SK-N-SH treated with all-trans-retinoic acid at 6 μM for 48 hours (cell line): ENCODE data around the gene PXT1.

Experiments
- ATAC-seq: fragments of 200-7000 bp; cut with Tn5 transposase; 3 replicates; pipeline ENCODE4 v1.9.1; 2020; ENCODE audit warnings: mild to moderate bottlenecking, moderate library complexity
- ARNTL ChIP-seq: fragments of 450-650 bp; formaldehyde crosslinking; IDR thresholded peaks from 2 replicates; pipeline ENCODE4 v1.5.0; 2020; ENCODE audit warnings: low read depth, mild to moderate bottlenecking, moderate library complexity, borderline replicate concordance
- BACH2 ChIP-seq: fragments of 250-450 bp; sonication (Bioruptor Pico); IDR thresholded peaks from 2 replicates; pipeline ENCODE4 v1.9.0; 2021; ENCODE audit warnings: mild to moderate bottlenecking, borderline replicate concordance
- CSDC2 ChIP-seq: fragments of 250-450 bp; sonication (Bioruptor Pico); IDR thresholded peaks from 2 replicates; pipeline ENCODE4 v1.5.0; 2020; ENCODE audit warnings: mild to moderate bottlenecking, moderate library complexity
- ESRRG ChIP-seq: fragments of 250-450 bp; sonication (Bioruptor Pico); IDR thresholded peaks from 2 replicates; pipeline ENCODE4 v1.6.1; 2021; ENCODE audit warnings: mild to moderate bottlenecking
- ISL1 ChIP-seq: fragments of 250-450 bp; sonication (Bioruptor Pico); IDR thresholded peaks from 2 replicates; pipeline ENCODE4 v2.1.2; 2022; ENCODE audit warnings: mild to moderate bottlenecking, moderate library complexity
- OSR1 ChIP-seq: fragments of 250-450 bp; sonication (Bioruptor Pico); IDR thresholded peaks from 2 replicates; pipeline ENCODE4 v1.8.0; 2022; ENCODE audit warnings: moderate library complexity, mild to moderate bottlenecking, inconsistent platforms
- PPARA ChIP-seq: fragments of 250-450 bp; sonication (Bioruptor Pico); IDR thresholded peaks from 2 replicates; pipeline ENCODE4 v1.5.0; 2020; ENCODE audit warnings: mild to moderate bottlenecking, borderline replicate concordance
- RARB ChIP-seq: fragments of 250-450 bp; sonication (Bioruptor Pico); IDR thresholded peaks from 2 replicates; pipeline ENCODE4 v1.8.0; 2021; ENCODE audit warnings: mild to moderate bottlenecking, moderate library complexity
- SNAI2 ChIP-seq: fragments of 250-450 bp; sonication (Bioruptor Pico); IDR thresholded peaks from 2 replicates; pipeline ENCODE4 v1.5.0; 2020; ENCODE audit warnings: mild to moderate bottlenecking, moderate library complexity
- TOX ChIP-seq: fragments of 250-450 bp; sonication (Bioruptor Pico); IDR thresholded peaks from 2 replicates; pipeline ENCODE4 v1.8.0; 2021; ENCODE audit warnings: mild to moderate bottlenecking, moderate library complexity, borderline replicate concordance
- ZC3H10 ChIP-seq: fragments of 250-450 bp; sonication (Bioruptor Pico); IDR thresholded peaks from 2 replicates; pipeline ENCODE4 v1.5.1; 2021; ENCODE audit warnings: mild to moderate bottlenecking, moderate library complexity
- ZFP3 ChIP-seq: fragments of 250-450 bp; sonication (Bioruptor Pico); IDR thresholded peaks from 2 replicates; pipeline ENCODE4 v1.5.0; 2020; ENCODE audit warnings: mild to moderate bottlenecking, moderate library complexity
- ZNF565 ChIP-seq: fragments of 450-650 bp; formaldehyde crosslinking; conservative IDR thresholded peaks from 2 replicates; pipeline ENCODE4 v1.5.0; 2020; ENCODE audit warnings: low read depth, mild to moderate bottlenecking, moderate library complexity
- ZNF8 ChIP-seq: fragments of 450-650 bp; formaldehyde crosslinking; IDR thresholded peaks from 2 replicates; pipeline ENCODE4 v1.5.0; 2020; ENCODE audit warnings: mild to moderate bottlenecking, moderate library complexity
- TF ChIP-seq, protein P1 (sequence below): fragments of 250-450 bp; sonication (Bioruptor Pico); IDR thresholded peaks from 2 replicates; pipeline ENCODE4 v1.5.1; 2020; ENCODE audit warnings: low read depth, mild to moderate bottlenecking, moderate library complexity
- TF ChIP-seq, protein P2 (sequence below): fragments of 250-450 bp; sonication (Bioruptor Pico); IDR thresholded peaks from 2 replicates; pipeline ENCODE4 v1.8.0; 2021; ENCODE audit warnings: low read depth, mild to moderate bottlenecking, moderate library complexity, borderline replicate concordance
- TF ChIP-seq, protein P3 (sequence below): fragments of 250-450 bp; sonication (Bioruptor Pico); IDR thresholded peaks from 2 replicates; pipeline ENCODE4 v1.5.0; 2020; ENCODE audit warnings: mild to moderate bottlenecking, moderate library complexity

The PXT1 gene

DNA sequence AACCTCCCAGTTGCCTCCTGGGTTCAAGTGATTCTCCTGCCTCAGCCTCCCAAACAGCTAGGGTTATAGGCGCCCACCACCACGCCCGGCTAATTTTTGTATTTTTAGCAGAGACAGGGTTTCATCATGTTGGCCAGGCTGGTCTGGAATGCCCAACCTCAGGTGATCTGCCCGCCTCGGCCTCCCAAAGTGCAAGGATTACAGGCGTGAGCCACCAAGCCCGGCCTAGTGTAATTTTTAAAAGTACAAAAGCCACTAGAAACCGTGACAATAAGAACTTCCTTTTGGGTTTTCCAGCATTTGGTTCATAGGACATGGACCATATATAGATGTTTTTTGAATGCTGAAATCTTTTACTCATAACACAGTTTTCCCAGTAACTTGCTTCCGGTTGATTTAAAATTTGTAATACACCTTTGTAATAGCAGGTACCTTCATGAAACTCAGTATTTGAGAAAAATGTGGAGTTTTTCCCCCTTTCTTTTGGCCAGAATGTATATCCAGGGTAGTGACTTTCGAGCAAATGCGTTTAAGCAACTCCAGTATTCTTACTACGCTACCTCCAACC, 467 bp downstream of the PXT1 start (continued):
- TF ChIP-seq CSDC2 (CRISPR knock-in tag) (no peak), ZNF8 (no peak), RARB (CRISPR knock-in tag) (no peak), BACH2 (CRISPR knock-in tag) (no peak), OSR1 (no peak), ZFP3 (CRISPR knock-in tag) (no peak), ZNF565 (CRISPR knock-in tag) (no peak), ARNTL (CRISPR knock-in tag) (no peak), ESRRG (CRISPR knock-in tag) (no peak), ISL1 (CRISPR knock-in tag) (no peak), TOX (CRISPR knock-in tag) (no peak)
- TF ChIP-seq, protein P1, sequence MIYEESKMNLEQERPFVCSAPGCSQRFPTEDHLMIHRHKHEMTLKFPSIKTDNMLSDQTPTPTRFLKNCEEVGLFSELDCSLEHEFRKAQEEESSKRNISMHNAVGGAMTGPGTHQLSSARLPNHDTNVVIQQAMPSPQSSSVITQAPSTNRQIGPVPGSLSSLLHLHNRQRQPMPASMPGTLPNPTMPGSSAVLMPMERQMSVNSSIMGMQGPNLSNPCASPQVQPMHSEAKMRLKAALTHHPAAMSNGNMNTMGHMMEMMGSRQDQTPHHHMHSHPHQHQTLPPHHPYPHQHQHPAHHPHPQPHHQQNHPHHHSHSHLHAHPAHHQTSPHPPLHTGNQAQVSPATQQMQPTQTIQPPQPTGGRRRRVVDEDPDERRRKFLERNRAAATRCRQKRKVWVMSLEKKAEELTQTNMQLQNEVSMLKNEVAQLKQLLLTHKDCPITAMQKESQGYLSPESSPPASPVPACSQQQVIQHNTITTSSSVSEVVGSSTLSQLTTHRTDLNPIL (CRISPR knock-in tag) = no peak; the same call in 1 of the 2 replicates
- TF ChIP-seq, protein P2, sequence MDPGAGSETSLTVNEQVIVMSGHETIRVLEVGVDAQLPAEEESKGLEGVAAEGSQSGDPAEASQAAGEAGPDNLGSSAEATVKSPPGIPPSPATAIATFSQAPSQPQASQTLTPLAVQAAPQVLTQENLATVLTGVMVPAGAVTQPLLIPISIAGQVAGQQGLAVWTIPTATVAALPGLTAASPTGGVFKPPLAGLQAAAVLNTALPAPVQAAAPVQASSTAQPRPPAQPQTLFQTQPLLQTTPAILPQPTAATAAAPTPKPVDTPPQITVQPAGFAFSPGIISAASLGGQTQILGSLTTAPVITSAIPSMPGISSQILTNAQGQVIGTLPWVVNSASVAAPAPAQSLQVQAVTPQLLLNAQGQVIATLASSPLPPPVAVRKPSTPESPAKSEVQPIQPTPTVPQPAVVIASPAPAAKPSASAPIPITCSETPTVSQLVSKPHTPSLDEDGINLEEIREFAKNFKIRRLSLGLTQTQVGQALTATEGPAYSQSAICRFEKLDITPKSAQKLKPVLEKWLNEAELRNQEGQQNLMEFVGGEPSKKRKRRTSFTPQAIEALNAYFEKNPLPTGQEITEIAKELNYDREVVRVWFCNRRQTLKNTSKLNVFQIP (CRISPR knock-in tag) = no peak
- TF ChIP-seq, all 23 proteins: peak for 0

DNA sequence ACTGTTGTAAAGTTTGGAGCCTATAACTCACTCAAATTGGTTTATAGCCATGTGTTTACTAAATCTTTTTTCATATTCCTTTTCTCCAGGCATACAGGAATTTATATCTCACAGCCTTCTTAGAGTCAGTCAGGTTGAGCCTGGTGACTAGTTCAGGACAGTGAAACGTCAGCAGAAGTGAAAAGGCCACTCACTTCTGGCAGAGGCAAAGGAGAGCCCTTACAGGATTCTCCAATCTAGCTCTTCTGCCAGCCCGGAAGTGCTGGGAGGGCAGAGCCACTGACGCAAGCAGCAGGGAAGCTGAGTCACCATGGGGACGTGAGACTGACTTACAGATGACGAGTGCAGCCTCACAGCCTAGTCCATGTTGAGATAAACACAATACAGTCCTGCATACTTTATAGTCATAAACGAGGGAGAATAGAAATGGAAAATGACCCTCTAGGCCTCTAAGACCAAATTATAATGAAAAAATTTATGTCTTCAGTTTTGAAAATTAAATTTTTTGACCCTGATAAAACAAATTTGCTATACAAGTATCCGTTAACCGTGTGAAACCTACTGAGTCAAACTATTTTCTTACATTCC, 1.3 kb downstream of the PXT1 start:
- peak; percentile 23; the same call in 1 of the 2 replicates for TF ChIP-seq ZFP3 (CRISPR knock-in tag)
- TF ChIP-seq, protein P3, sequence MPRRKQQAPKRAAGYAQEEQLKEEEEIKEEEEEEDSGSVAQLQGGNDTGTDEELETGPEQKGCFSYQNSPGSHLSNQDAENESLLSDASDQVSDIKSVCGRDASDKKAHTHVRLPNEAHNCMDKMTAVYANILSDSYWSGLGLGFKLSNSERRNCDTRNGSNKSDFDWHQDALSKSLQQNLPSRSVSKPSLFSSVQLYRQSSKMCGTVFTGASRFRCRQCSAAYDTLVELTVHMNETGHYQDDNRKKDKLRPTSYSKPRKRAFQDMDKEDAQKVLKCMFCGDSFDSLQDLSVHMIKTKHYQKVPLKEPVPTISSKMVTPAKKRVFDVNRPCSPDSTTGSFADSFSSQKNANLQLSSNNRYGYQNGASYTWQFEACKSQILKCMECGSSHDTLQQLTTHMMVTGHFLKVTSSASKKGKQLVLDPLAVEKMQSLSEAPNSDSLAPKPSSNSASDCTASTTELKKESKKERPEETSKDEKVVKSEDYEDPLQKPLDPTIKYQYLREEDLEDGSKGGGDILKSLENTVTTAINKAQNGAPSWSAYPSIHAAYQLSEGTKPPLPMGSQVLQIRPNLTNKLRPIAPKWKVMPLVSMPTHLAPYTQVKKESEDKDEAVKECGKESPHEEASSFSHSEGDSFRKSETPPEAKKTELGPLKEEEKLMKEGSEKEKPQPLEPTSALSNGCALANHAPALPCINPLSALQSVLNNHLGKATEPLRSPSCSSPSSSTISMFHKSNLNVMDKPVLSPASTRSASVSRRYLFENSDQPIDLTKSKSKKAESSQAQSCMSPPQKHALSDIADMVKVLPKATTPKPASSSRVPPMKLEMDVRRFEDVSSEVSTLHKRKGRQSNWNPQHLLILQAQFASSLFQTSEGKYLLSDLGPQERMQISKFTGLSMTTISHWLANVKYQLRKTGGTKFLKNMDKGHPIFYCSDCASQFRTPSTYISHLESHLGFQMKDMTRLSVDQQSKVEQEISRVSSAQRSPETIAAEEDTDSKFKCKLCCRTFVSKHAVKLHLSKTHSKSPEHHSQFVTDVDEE (CRISPR knock-in tag) = no peak
- TF ChIP-seq RARB (CRISPR knock-in tag) = no peak
- TF ChIP-seq ZC3H10 (CRISPR knock-in tag) = peak; percentile 62
- no peak for TF ChIP-seq ZNF565 (CRISPR knock-in tag)
- no peak for TF ChIP-seq ZNF8
- no peak for TF ChIP-seq SNAI2 (CRISPR knock-in tag)
- TF ChIP-seq PPARA (CRISPR knock-in tag) = no peak
- TF ChIP-seq TOX (CRISPR knock-in tag) = peak; percentile 86; the same call in 1 of the 2 replicates
- peak; percentile 86 for ATAC-seq

DNA sequence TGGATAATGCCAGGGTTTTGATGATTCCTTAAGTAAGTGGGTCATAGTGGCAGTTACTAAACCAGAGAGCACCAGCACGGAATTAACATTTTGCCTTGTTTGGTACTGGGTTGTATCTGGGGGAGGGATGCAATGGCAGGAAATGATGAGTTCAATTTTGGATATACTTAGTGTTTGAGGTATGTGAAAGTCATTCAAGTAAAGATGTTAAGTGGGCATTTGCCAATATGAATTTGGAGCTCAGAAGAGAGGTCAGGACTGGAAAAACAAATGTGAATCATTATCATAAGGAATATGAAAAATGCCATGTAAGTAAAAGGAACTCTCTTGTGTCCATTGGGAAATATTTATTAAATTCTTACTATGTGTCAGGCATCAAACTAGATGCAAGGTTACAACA, 6.2 kb downstream of the PXT1 start:
- ATAC-seq = no peak
- no peak for TF ChIP-seq CSDC2 (CRISPR knock-in tag)
- TF ChIP-seq, protein P3 (CRISPR knock-in tag) = no peak
- peak; percentile 16; the same call in 1 of the 2 replicates for TF ChIP-seq ISL1 (CRISPR knock-in tag)
- no peak for TF ChIP-seq SNAI2 (CRISPR knock-in tag)
- TF ChIP-seq ARNTL (CRISPR knock-in tag) = no peak

DNA sequence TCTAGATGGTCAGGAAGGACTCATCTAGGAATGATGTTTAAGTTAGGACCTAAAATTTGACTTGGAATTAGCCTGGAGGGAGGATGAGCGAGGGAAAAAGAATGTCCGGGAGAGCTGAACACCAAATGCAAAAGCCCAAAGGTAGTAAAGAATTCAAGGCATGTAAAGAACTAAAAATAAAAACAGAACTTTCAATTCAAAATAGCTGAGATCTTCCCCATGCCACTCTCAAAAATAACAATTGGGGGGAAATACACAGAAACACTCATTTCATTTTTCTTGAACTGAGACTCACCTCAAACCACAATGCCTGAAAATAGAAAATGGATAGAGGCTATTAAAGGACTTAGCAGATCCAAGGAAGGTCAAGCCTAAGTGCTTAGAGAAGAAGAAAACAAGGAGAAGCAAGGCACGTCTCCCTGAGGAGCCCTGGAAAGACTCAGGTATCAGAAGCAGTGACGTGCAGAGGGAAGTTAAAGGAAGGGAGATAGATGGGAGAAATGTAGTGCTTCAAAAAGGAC, 10.4 kb downstream of the PXT1 start:
- TF ChIP-seq ISL1 (CRISPR knock-in tag) (0 out of 2 replicates have a peak, but pooled peaks have one; percentile 32), OSR1 (no peak)
- peak; percentile 63 for ATAC-seq
